GM18519 (cell line): ENCODE results near the gene SERPINE1.
"Not testable (repeated sequence)": the region's sequence is repeated elsewhere in the genome, so short reads cannot be mapped to it uniquely, and the experiment has no call there.

ENCODE experiments used
- ATAC-seq: cut with Tn5 transposase; IDR thresholded peaks from one replicate; pipeline ENCODE4 v1.9.1; 2021; ENCODE audit warnings: mild to moderate bottlenecking, moderate library complexity; ENCODE audit not compliant: unreplicated experiment, low FRiP score

Gene SERPINE1

DNA sequence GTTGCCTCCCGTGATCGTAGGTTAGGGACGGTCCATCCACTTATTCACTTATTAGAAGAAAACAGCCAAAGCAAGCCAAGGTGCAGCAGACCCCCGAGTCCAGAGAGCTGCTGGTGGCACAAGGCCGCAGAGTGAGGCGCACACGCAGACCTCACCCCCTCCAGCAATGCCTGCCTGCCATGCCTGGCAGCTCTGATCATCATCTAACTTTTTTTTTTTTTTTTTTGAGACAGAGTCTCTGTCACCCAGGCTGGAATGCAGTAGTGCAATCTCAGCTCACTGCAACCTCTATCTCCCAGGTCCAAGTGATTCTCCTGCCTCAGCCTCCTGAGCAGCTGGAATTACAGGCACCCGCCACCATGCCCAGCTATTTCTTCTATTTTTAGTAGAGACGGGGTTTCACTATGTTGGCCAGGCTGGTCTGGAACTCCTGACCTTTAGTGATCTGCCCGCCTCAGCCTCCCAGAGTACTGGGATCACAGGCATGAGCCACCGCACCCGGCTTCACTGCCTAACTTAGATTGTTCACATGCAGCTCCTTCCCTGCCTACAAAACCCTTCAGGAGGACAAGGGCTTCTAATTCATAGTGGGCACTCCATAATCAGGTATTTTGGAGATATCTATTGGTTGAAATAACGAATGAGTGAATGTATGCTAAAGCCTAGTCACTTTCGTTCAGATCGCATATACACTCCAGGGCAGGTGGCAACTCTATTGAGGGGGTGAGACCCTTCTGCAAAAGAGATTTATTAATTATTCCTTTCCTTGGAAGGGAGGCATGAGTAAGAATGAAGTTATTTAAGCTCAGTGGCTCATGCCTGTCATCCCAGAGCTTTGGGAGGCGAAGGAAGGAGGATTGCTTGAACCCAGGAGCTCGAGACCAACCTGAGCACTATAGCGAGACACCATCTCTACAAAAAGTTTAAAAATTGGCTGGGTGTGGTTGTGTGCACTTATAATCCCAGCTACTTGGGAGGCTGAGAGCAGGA, 25.8 kb upstream of the SERPINE1 start:
- no peak for ATAC-seq

DNA sequence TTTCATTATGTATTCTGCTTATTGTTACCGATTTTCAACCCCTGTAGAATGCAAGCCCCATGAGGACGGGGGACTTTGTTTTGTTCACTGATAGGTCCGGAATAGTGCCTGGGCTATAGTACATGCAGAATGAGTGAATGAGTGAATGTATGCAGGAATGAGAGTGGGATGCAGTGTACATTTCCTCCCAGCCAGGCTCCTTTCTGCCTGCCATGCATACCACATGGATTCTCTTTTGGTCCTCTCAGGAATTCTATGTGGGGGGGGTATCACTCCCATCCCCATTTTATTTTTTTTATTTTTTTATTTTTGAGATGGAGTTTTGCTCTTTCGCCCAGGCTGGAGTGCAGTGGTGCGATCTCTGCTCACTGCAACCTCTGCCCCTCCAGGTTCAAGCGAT, 24.9 kb upstream of the SERPINE1 start:
- ATAC-seq: no peak

DNA sequence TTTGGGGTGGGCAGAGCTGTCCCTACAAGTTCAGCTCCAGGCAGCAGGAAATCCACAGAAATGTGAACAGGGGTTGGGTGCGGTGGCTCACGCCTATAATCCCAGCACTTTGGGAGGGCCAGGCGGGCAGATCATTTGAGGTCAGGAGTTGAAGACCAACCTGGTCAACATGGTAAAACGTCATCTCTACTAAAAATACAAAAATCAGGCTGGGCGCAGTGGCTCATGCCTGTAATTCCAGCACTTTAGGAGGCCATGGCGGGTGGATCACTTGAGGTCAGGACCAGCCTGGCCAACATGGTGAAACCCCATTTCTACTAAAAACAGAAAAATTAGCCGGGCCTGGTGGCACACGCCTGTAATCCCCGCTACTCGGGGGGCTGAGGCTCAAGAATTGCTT, 23.2 kb upstream of the SERPINE1 start:
- ATAC-seq: not testable (repeated sequence)

DNA sequence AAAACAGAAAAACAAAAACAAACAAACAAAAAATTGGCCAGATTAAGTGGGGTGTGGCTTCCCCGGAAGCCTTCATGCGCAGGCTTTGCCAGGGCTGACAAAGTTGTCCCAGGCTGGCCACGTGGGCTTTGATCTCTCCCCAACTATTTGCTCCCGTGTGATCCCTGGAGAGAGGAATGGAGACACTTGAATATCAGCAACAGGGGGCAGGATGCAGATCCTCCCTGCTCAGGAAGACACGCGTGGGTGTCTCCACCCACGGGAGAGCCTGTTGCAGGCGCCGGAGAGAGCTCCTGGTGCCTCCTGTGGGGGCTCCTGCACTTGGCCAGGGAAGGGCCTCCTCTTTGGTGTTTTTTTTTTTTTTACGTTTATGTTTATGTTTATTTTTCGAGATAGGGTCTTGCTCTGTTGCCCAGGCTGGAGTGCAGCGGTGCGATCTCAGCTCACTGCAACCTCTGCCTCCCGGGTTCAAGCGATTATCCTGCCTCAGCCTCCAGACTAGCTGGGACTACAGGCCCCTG, 22.7 kb upstream of the SERPINE1 start:
- no peak for ATAC-seq

DNA sequence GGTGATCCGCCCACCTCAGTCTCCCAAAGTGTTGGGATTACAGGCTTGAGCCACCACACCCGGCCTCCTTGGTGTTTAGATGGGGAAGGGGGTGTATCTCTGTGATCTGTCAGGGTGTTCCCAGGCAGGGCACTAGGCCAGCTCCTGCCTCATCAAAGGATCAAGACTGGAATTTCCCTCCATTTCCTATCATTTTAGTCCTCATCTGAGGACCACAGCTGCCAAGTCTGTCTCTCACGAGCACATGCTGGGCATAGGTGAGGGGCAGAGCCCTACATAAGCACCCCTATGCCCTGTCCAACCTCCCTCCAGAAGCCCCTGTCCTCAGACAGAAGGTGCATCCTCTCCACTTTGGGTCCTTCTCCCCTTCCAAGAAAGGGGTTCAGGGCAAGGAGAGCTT, 22.1 kb upstream of the SERPINE1 start:
- no peak for ATAC-seq

DNA sequence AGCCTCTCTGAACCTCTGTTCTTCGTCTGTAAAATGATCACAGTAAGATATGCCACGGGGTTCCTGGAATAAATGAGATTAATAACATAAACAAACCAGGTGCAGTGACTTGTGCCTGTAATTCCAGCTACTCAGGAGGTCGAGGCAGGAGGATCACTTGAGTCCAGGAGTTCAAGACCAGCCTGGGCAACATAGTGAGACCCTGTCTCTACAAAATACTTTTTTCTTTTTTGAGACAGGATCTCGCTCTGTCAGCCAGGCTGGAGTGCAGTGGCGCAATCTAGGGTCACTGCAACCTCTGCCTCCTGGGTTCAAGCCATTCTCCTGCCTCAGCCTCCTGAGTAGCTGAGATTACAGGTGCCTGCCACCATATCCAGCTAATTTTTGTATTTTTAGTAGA, 21.7 kb upstream of the SERPINE1 start:
- not testable (repeated sequence) for ATAC-seq

DNA sequence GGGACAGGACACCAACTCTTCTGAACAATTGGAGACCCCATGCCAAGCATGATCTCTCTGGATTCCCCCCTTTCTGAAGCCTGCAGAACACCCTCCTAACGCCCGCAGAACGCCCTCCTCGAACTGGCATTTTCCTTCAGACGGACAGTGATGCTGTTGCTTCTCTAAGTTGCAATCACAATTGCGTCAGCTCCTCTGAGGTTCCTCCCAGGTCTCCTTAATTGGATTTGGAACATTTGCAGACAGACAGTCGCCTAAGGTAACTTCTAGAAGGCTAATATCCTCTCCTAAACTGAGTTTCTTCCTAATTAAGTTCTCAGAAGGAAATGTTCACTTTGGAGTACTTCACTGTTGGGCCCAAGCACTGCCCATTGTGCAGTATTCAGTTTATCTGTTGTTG, 20.5 kb upstream of the SERPINE1 start:
- no peak for ATAC-seq

DNA sequence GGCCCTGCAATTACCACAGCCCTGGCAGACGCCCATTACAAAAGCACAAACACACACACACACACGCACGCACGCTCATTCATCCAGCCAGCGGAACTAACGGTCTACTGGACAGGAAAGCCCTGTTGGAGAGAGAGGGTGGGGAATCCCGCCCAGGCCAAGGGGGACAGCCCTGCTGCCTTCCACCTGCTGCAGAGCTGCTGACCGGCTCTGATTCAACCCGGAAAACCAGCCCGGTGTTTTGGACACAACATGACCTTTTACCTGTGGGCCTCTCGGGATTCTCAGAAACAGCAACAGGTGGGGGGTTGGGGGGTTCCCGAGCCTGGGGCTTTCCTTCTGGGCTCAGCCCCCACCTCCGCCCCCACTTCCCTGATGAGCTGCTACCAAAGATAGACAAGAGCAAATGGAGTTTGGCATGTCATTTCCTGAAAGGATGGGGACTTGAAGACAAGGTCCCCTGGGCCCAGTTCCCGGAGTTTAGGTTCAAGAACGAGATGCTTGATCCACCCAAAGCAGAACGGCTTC, 18.5 kb upstream of the SERPINE1 start:
- no peak for ATAC-seq

DNA sequence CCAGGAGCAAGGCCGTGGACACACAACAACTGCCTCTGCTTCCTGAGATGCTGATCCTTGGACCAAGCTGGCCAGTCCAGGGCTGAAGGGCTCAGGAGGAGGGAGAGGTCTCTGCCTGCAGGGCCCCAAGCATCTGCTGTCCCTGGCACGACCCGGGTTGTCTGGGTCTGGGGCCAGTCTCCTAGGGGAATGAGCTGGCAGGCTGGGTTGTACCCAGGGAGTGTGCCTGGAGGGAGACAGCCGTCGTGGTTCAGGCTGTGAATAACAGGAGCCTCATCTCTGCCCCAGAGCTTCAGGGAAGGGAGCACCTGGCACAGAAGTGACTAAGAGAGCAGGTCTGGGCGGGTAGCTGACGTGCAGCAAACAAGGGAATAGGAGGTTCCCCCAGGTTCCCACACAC, 17.9 kb upstream of the SERPINE1 start:
- ATAC-seq: no peak

DNA sequence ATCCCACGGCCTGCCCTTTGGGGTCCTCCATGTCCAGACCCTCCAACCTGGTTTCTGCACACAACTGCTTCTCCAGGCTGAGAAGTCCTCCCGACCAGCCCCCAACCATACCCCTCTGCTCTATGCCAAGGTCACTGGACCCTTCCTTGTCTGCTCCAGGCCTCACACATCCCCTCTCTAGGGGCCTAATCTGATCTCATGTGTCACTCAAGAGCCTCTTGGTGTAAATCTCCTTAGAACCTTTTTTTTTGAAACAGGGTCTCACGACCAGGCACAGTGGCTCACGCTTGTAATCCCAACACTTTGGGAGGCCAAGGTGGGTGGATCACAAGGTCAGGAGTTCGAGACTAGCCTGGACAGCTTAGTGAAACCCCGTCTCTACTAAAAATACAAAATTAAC, 17.5 kb upstream of the SERPINE1 start:
- ATAC-seq: no peak

DNA sequence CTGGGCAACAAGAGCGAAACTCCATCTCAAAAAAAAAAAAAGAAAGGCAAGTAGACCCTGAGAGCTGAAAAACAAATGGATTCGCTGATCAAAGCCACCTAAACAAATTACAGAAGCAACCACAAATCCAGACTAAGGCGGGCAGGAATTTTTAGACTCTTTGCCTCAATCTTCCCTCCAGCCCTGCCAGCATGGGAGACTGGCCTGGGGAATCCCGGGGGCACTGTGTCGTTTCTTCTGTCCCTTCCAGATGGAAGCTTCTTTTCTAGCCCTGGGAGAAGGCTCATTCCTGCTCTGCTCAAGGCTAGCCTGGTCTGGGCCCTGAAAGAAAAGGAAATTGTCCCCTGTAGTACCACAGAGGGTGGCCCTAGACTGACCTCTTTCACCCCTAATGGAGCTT, 15.6 kb upstream of the SERPINE1 start:
- no peak for ATAC-seq

DNA sequence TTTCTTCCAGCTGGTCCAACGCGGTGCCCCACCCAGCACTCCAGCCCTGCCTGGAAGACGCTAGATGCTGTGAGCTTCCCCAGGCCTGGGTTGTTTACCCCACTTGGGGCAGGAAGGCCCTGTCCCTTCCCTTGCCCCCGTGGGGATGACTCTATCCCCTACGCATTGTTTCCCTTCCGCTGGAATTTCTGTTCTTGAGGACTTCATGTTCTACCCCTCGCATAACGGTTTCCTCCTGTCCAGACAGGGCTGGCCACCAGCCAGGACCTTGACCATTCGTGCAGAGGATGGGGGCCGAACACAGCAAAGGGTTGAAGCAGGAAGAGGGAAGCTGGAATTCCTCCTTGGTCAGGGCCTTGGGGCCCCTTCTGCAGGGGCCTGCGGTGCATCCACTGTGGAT, 14.7 kb upstream of the SERPINE1 start:
- ATAC-seq: no peak

DNA sequence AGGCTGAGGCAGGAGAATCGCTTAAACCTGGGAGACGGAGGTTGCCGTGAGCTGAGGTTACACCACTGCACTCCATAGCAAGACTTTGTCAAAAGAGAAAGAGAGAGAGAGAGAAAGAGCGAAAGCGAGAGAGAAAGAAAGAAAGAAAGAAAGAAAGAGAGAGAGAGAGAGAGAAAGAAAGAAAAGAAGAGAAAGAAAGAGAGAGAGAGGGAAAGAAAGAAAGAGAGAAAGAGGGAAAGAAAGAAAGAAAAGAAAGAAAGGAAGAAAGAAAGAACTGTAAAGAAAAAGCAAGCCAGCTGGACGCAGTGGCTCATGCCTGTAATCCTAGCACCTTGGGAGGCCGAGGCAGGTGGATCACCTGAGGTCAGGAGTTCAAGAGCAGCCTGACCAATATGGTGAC, 13.8 kb upstream of the SERPINE1 start:
- ATAC-seq: not testable (repeated sequence)

DNA sequence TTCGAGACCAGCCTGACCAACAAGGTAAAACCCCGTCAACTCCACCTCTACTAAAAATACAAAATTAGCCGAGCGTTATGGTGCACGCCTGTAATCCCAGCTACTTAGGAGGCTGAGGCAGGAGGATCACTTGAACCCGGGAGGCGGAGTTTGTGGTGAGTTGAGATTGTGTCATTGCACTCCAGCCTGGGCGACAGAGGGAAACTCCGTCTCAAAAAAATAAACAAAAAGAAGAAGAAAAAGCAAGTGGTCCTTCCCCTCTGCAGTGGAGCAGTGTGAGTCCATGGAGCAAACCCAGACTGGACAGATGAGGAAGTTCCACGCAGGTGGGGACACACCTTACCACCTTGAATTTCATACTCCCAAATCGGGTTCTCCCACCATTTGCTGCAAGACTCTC, 13.1 kb upstream of the SERPINE1 start:
- ATAC-seq: no peak

DNA sequence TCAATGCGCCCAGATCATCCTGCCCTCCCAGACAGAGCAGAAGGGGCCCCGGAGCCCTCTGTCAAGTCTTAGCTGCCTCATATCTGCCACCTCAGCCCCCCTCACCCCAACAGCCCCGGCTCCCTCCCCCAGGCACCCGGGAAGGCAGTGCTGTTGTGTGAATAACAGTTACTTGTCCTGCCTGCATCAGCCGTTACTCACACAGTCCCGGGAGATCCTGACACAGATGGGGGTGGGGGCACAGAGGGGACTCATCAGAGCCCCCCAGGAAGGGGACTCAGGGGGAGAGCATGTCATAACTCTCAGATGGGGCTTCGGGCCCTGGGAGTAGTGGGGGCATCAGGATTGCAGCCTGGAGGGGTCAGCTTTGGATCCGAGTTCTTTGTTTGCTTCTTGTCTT, 12.4 kb upstream of the SERPINE1 start:
- no peak for ATAC-seq

DNA sequence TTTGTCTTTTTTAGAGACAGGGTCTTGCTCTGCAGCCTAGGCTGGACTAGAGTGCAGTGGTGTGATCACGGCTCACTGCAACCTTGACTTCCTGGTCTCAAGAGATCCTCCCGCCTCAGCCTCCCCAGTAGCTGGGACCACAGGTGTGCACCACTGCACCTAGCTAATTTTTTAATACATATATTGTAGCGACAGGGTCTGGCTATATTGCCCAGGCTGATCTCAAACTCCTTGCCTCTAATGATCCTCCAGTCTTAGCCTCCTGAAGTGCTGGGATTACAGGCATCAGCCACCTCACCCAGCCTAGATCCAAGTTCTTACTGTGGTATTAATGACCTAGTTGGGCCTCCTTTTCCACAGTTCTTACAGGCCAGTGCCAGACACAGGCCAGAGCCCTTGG, 11.7 kb upstream of the SERPINE1 start:
- no peak for ATAC-seq

DNA sequence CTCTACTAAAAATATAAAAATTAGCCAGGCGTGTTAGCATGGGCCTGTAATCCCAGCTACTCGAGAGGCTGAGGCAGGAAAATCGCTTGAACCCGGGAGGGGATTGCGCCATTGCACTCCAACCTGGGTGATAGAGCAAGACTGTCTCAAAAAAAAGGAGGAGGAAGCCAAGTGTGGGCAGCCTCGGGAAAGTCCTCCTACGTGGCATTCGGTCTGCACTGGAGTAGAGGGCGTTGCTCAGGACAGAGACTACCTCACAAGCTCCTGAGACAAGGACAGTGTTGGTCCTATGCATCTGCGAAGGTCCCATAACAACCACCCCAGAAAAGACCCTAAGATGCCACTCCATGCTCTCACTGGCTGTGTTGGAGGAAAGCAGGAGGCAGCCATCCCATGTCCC, 10.0 kb upstream of the SERPINE1 start:
- ATAC-seq: no peak

DNA sequence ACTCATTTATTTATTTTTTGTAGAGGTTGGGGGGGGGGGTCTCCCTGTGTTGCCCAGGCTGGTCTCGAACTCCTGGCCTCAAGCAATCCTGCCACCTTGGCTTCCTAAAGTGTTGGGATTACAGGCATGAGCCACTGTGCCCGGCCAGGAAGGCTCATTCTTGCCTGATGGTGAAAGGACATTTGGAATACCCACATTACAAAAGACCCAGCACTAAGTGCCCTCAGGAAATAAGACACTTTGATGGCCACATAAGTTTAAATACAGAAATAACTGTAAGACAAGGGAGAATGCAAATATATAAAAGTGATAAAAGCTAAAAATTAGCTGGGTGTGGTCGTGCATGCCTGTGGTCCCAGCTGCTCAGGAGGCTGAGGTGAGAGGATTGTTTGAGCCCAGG, 8.0 kb upstream of the SERPINE1 start:
- no peak for ATAC-seq

DNA sequence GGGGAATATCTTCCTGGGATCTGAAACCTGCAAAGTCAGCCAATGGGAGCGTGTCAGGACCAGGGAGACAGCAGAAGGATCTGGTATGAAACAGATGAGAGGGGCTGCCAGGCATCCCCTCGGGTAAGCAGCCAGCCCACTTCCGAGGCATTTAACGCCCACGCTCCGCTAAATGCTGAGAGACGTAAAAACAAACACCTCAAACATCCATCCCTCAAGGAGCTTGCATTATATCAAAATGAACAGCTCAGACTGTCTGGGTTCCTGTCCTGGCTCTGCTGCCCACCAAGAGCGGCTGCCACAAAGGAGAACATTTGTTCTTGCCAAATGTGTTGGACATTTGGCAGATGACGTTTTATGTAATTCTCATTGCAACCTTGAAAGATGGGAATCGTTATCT, 7.0 kb upstream of the SERPINE1 start:
- no peak for ATAC-seq

DNA sequence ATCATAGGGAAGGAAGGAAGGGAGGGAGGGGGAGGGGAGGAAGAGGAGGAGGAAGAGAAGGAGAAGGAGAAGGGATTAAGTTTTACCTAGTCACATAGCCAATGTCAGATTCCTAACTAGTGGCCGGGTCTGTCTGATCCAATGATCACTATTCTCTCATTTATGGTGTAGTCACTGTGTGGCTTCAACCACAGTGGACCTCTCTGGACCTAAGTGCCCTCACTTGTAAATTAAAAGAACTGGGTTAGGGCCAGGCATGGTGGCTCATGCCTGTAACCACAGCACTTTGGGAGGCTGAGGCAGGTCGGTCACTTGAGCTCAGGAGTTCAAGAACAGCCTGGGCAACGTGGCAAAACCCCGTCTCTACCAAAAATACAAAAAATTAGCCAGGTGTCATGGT, 6.6 kb upstream of the SERPINE1 start:
- ATAC-seq: no peak

DNA sequence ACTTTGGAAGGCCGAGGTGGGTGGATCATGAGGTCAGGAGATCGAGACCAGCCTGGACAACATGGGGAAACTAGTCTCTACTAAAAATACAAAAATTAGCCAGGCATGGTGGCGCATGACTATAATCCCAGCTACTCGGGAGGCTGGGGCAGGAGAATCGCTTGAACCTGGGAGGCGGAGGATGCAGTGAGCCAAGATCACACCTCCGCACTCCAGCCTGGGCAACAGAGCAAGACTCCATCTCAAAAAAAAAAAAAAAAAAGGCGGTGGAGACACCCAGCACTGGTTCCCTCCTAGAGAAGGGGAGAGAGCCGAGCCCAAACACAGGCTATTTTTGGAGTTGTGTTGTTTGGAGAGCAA, 5.3 kb upstream of the SERPINE1 start:
- ATAC-seq: not testable (repeated sequence)
